ENCODE measurements around the gene GLIS1. TPM values are rescaled to one million over a fixed set of nuclear protein-coding genes. Genes with fewer than 3 reads are reported as not detected.

GLIS1 gene
- polyA plus RNA-seq, 1 donor from 2014 or later: not detected

GRCh38 chr1:53728702-53729455 lies 10.1 kb downstream of the GLIS1 start:
- Histone ChIP-seq H3K79me2 (replicated peaks; ENCODE audit: insufficient read depth, low read length) (no peaks in the 10 kb centered on the region), H2AFZ (ENCODE audit: low read depth, low read length) (no peak overlapping the region), H3K9me2 (ENCODE audit: insufficient read depth, low read length) (no peaks in the 10 kb centered on the region), H3K9me3 (ENCODE audit: low read length) (no peaks in the 10 kb centered on the region), H3K27ac (ENCODE audit: low read length) (no peak overlapping the region), H4K20me1 (ENCODE audit: insufficient read depth) (no peaks in the 10 kb centered on the region), H3K9ac (ENCODE audit: low read length) (no peak overlapping the region), H3F3A (ENCODE audit: insufficient read depth, low read length, poor library complexity, severe bottlenecking) (no peaks in the 10 kb centered on the region), H3K27me3 (ENCODE audit: insufficient read depth, low read depth, low read length) (no peaks in the 10 kb centered on the region), H3K4me3 (ENCODE audit: low read length) (no peak overlapping the region), H3K4me2 (ENCODE audit: low read length) (no peak overlapping the region), H3K36me3 (ENCODE audit: insufficient read depth, low read length) (no peaks in the 10 kb centered on the region)
- TF ChIP-seq REST (IDR thresholded peaks at IDR 0.05; ENCODE audit: borderline replicate concordance) (no peak), SMC3 (conservative IDR thresholded peaks at IDR 0.05; ENCODE audit: poor library complexity) (no peak), POLR2AphosphoS5 (IDR thresholded peaks at IDR 0.05) (no peak), MXI1 (conservative IDR thresholded peaks at IDR 0.05; ENCODE audit: poor library complexity, severe bottlenecking) (no peak), EZH2 (IDR thresholded peaks at IDR 0.05; ENCODE audit: borderline replicate concordance, insufficient read depth, low read length, poor library complexity, severe bottlenecking) (no peak)
- TF ChIP-seq, protein P1, sequence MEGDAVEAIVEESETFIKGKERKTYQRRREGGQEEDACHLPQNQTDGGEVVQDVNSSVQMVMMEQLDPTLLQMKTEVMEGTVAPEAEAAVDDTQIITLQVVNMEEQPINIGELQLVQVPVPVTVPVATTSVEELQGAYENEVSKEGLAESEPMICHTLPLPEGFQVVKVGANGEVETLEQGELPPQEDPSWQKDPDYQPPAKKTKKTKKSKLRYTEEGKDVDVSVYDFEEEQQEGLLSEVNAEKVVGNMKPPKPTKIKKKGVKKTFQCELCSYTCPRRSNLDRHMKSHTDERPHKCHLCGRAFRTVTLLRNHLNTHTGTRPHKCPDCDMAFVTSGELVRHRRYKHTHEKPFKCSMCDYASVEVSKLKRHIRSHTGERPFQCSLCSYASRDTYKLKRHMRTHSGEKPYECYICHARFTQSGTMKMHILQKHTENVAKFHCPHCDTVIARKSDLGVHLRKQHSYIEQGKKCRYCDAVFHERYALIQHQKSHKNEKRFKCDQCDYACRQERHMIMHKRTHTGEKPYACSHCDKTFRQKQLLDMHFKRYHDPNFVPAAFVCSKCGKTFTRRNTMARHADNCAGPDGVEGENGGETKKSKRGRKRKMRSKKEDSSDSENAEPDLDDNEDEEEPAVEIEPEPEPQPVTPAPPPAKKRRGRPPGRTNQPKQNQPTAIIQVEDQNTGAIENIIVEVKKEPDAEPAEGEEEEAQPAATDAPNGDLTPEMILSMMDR (IDR thresholded peaks at IDR 0.05; ENCODE audit: poor library complexity, severe bottlenecking): no peak

- H2AFZ ChIP-seq (ENCODE audit: low read depth, low read length): no peak overlapping the region
- H3K36me3 ChIP-seq (ENCODE audit: insufficient read depth, low read length): no peaks in the 10 kb centered on the region
- H3K4me3 ChIP-seq (ENCODE audit: low read length): no peak overlapping the region
- H3K9ac ChIP-seq (ENCODE audit: low read length): no peak overlapping the region
- no peak overlapping the region for H3K27ac ChIP-seq (ENCODE audit: low read length)
- H3K4me2 ChIP-seq (ENCODE audit: low read length): no peak overlapping the region
- H3K79me2 ChIP-seq (replicated peaks; ENCODE audit: insufficient read depth, low read length): no peaks in the 10 kb centered on the region
- no peaks in the 10 kb centered on the region for H3K9me2 ChIP-seq (ENCODE audit: insufficient read depth, low read length)
- no peaks in the 10 kb centered on the region for H3F3A ChIP-seq (ENCODE audit: insufficient read depth, low read length, poor library complexity, severe bottlenecking)
- no peak for TF ChIP-seq POLR2AphosphoS5 (IDR thresholded peaks at IDR 0.05)
- no peak for TF ChIP-seq EP300 (conservative IDR thresholded peaks at IDR 0.05; ENCODE audit: poor library complexity, severe bottlenecking)
- TF ChIP-seq EZH2 (IDR thresholded peaks at IDR 0.05; ENCODE audit: borderline replicate concordance, insufficient read depth, low read length, poor library complexity, severe bottlenecking): no peak
- TF ChIP-seq TAF1 (IDR thresholded peaks at IDR 0.05; ENCODE audit: low read depth): no peak
- no peak for TF ChIP-seq MXI1 (conservative IDR thresholded peaks at IDR 0.05; ENCODE audit: poor library complexity, severe bottlenecking)
- TF ChIP-seq SMC3 (conservative IDR thresholded peaks at IDR 0.05; ENCODE audit: poor library complexity): no peak
- TF ChIP-seq RAD21 (conservative IDR thresholded peaks at IDR 0.05): no peak
- no peak for TF ChIP-seq REST (IDR thresholded peaks at IDR 0.05; ENCODE audit: borderline replicate concordance)
- TF ChIP-seq, protein P1 (IDR thresholded peaks at IDR 0.05; ENCODE audit: poor library complexity, severe bottlenecking): no peak
- no peaks in the 10 kb centered on the region for H3K9me3 ChIP-seq (ENCODE audit: low read length)
- H4K20me1 ChIP-seq (ENCODE audit: insufficient read depth): no peaks in the 10 kb centered on the region
- no peaks in the 10 kb centered on the region for H3K27me3 ChIP-seq (ENCODE audit: insufficient read depth, low read depth, low read length)
Measured at GRCh38 chr1:53728196-53728595, 10.8 kb downstream of the GLIS1 start.

Measured in neural cell (in vitro differentiated cells).